TTC549 (cell line): Measurements from ENCODE around the gene DENND1A.

Experiments used
- FAIRE-seq: peaks from 2 replicates; lab custom pipeline; 2012; peaks lifted over from hg19 to GRCh38; lab: Jason Lieb, UNC

The DENND1A gene

GRCh38 chr9:123723135-123723875, 206.6 kb downstream of the DENND1A start:
- FAIRE-seq = no peak

GRCh38 chr9:123722378-123722777, 207.5 kb downstream of the DENND1A start:
- no peak for FAIRE-seq

GRCh38 chr9:123718188-123718587, 211.7 kb downstream of the DENND1A start:
- FAIRE-seq = no peak

- no peak for FAIRE-seq
Observed at GRCh38 chr9:123717581-123718175, 212.2 kb downstream of the DENND1A start.

DNA sequence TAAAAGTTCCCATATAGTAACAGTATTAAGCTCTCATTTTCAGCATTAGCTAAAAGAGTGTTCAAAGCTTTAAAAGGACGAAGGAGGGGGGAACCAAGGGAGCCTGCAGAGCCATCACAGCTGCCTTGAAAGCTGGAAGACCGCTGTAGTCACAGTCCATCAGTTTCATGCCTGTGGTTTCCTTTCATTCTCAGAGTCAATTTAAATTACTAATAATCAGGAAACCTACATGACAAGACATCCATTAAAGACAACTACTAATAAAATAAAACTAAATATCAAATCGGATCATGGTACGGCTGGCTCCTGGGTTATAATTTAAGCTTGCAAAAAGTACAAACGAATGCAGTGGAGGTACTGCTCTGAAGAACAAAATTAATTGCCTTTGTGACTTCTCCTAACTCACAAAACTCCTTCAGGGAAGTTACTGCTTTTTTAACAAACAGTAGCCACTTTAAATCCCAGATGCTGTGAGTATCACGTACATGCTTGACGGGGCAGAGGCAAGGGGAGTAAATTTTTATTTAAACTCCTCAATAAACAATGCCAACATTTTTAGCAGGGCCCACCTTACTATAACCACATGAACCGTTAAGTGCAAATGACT, 213.5 kb downstream of the DENND1A start:
- FAIRE-seq = no peak

DNA sequence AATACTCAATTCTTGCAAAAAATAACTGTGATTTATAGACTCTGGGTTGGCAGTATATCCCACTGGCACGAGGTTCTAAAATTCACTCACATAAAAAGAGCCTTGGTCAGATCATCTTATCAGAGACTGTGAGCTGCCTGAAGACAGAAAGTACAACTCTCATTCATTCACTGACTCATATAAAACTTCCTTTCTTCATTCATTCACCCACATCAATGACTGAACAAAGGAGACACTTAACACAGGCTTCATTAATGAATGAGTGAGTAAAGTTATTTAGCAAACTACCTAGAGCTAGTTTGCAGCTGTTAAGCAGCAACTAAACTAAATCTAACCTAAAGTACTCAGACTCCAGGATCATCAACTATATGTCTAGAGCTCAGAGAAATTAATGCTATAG, 214.7 kb downstream of the DENND1A start:
- no peak for FAIRE-seq

GRCh38 chr9:123713282-123713681, 216.6 kb downstream of the DENND1A start:
- FAIRE-seq = no peak

GRCh38 chr9:123712399-123712798, 217.5 kb downstream of the DENND1A start:
- no peak for FAIRE-seq

DNA sequence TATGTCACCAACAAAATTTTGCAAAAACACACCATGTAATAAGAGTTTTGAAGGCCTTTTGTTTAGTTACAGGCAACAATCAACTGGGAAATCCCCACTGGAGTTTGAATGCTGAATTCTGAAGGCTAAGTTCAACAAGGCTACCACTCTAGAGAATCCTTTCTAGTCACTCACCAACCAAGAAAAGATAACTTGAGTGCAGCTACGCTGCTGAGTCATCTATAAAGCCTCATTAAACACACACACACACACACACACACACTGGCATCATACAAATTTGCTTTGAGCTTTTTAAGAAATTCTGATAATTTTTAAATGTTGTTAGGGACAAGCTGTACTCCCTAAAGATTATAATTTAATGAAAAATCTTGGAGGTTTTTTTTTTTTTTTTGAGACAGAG, 219.6 kb downstream of the DENND1A start:
- no peak for FAIRE-seq

DNA sequence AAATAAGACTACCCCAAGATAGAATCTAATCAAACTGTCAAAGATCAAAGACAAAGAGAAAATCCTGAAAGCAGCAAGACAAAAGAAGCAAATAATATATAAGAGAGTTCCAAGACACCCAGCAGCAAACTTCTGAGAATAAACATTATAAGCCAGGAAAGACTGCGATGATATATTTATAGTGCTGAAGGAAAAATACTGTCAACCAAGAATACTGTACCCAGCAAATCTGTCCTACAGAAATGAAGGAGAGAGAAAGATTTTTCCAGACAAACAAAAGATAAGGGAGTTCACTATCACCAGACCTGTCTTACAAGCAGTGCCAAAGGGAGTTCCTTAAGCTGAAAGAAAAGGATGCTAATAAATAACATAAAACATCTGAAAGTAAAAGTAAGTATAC, 227.4 kb downstream of the DENND1A start:
- FAIRE-seq = no peak

- no peak for FAIRE-seq
Observed at GRCh38 chr9:123697686-123698085, 232.2 kb downstream of the DENND1A start.

DNA sequence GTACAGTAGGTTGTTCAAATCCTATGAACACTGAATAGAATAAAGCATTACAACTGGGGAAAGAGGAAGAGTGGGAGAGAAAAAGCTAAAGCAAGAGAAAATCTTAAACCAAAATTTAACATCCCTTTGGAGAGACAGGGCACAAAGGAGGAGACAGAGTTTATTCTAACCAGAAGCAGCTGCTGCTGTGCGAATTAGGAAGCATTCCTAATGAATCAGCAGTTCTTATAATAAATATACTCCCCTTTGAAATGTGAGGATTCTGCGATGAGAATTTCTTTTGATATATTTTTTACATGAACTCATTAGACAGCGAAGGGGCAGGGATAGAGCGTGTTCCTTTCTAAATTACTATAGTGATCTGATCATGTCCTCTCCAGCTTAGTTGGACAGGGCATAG, 233.4 kb downstream of the DENND1A start:
- FAIRE-seq = no peak

- no peak for FAIRE-seq
Observed at GRCh38 chr9:123695386-123695785, 234.5 kb downstream of the DENND1A start.

- no peak for FAIRE-seq
Observed at GRCh38 chr9:123691765-123692303, 238.1 kb downstream of the DENND1A start.

- no peak for FAIRE-seq
Observed at GRCh38 chr9:123689701-123690428, 240.1 kb downstream of the DENND1A start.

- no peak for FAIRE-seq
Observed at GRCh38 chr9:123687246-123687751, 242.6 kb downstream of the DENND1A start.

GRCh38 chr9:123686829-123687192, 243.1 kb downstream of the DENND1A start:
- FAIRE-seq = no peak

DNA sequence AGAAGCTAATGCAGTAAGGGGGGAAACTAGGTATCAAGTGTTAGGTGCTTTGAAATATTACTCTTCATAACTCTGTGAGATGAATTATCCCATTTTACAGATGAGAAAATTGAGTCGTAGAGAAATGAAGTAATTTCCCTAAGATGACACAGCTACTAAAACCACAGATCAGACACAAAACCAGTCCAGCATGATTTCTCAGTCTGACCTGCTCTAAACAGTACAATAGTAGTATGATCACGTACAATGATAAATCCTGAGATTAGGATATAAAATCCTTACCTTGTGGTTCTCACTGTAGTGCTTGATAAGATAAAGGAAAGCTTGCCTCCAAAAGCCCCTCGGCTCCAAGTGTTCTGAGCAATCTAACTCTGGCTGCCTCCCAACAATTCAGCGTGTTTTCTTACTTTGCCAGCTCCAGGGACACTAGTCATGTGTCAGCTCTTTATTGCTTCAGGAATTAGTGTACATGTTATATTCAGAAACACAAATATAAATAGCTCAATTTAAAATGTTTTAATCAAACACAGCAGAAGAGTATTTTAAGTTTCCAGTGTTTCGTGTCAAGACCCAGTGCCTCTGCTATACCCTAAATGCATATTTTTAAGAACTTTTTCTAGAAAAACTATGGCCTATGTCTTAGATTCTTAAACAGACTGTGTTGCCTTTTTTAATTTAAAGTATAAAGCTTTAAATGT, 243.6 kb downstream of the DENND1A start:
- FAIRE-seq = no peak

GRCh38 chr9:123685489-123686083, 244.3 kb downstream of the DENND1A start:
- FAIRE-seq = no peak

DNA sequence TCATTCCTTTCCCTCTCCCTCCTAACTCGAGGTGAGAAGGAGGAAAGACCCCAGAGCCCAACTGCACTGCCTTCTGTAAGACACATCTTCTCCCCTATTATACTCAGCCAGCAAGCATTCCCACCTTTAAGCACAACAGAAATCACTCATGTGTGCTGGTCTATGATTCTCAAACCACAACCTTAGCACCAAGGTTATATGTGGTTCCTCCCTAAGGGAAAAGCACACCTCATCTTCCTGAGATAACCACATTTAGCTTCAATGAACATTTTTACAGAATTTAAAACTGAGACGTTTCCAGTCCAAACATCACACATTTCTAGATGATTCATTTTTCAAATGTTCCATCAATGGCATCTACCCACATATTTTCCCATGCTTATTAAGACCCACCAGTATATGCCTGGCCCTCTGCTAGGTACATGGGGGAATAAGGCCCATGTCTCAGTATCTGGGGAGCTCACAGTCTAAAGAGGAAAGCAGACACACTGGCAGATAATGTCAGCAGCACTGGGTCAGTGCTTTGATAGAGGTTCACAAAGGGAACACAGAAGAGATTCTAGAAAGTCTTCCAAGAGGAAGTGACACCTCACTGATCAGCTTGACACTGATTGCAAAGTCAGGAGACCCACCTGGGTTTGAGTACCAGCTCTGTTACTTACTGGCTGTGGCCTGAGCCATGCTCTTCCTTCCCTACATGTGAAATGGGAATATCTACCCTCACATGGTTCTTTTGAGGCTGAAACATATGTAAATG, 245.4 kb downstream of the DENND1A start:
- no peak for FAIRE-seq

GRCh38 chr9:123682746-123683145, 247.2 kb downstream of the DENND1A start:
- FAIRE-seq = no peak
